H1 (cell line): ENCODE data around the gene SMU1. TPM values are rescaled to one million over a fixed set of nuclear protein-coding genes. Genes with fewer than 3 reads are reported as not detected.

Source experiments
- CTCF ChIA-PET: fragments of 300-600 bp; sonication (Branson Sonifier 250); formaldehyde crosslinking; loops from one replicate; lab custom pipeline; 2021; ENCODE audit not compliant: partially characterized antibody; lab: Charles Lee
- POLR2A ChIA-PET: fragments of 300-600 bp; sonication (Branson Sonifier 250); formaldehyde crosslinking; loops from one replicate; lab custom pipeline; 2021; ENCODE audit warnings: inconsistent platforms; ENCODE audit not compliant: partially characterized antibody; lab: Charles Lee
- DNase-seq, 2 experiments: peaks; one replicate each; pipeline versions ENCODE4 v3.0.0 to v3.0.0-alpha.2; 2010 to 2022; ENCODE audit warnings: low spot score in 2 of 2, low read depth in 1 of 2, mixed read lengths in 1 of 2
- FAIRE-seq: peaks from 2 replicates; lab custom pipeline; 2011; peaks lifted over from hg19 to GRCh38; lab: Jason Lieb, UNC
- H2AFZ ChIP-seq: 2 replicates; pipeline ENCODE4 v1.8.1; 2012; ENCODE audit warnings: low read length, inconsistent platforms
- H2AK5ac ChIP-seq: 2 replicates; pipeline ENCODE4 v1.6.1; 2013; ENCODE audit warnings: low read depth, low read length
- H2BK120ac ChIP-seq: replicated peaks from 2 replicates; pipeline ENCODE3; 2013; ENCODE audit warnings: low read depth, low read length, inconsistent platforms
- H2BK12ac ChIP-seq: 2 replicates; pipeline ENCODE4 v1.6.1; 2013; ENCODE audit warnings: low read depth, low read length
- H2BK15ac ChIP-seq: 2 replicates; pipeline ENCODE4 v1.6.1; 2013; ENCODE audit warnings: low read length
- H2BK20ac ChIP-seq: 2 replicates; pipeline ENCODE4 v1.6.1; 2013; ENCODE audit warnings: low read length
- H2BK5ac ChIP-seq: 2 replicates; pipeline ENCODE4 v1.6.1; 2013; ENCODE audit warnings: low read depth, low read length
- H3K14ac ChIP-seq: 2 replicates; pipeline ENCODE4 v1.6.1; 2013; ENCODE audit warnings: inconsistent platforms; ENCODE audit not compliant: insufficient read length
- H3K18ac ChIP-seq: 2 replicates; pipeline ENCODE4 v1.6.1; 2013; ENCODE audit warnings: low read length; ENCODE audit errors: extremely low read depth
- H3K23ac ChIP-seq: 2 replicates; pipeline ENCODE4 v1.6.1; 2013; ENCODE audit warnings: inconsistent platforms; ENCODE audit not compliant: insufficient read length
- H3K23me2 ChIP-seq: 2 replicates; pipeline ENCODE4 v1.6.1; 2013; ENCODE audit warnings: low read depth, low read length
- H3K27ac ChIP-seq: 2 replicates; pipeline ENCODE4 v1.6.1; 2011; ENCODE audit warnings: low read depth, low read length, inconsistent platforms
- H3K27me3 ChIP-seq, 4 experiments: replicated peaks in 1 of 4; 1 replicate in 1 of 4; 2 replicates in 3 of 4; pipeline versions ENCODE4 v1.6.1 to v1.8.1; 2011 to 2013; ENCODE audit warnings: low read length in 3 of 4, mild to moderate bottlenecking in 3 of 4, inconsistent platforms in 2 of 4, mixed read lengths in 2 of 4, moderate library complexity in 1 of 4; ENCODE audit not compliant: control insufficient read depth in 3 of 4, insufficient read depth in 3 of 4; ENCODE audit errors: extremely low read depth in 1 of 4
- H3K36me3 ChIP-seq, 4 experiments: 2 replicates each; pipeline versions ENCODE4 v1.6.1 to v1.8.1; 2011 to 2013; ENCODE audit warnings: mild to moderate bottlenecking in 4 of 4, low read length in 3 of 4, moderate library complexity in 2 of 4, control low read depth in 1 of 4, inconsistent platforms in 1 of 4; ENCODE audit not compliant: insufficient read depth in 4 of 4, control insufficient read depth in 2 of 4
- H3K4ac ChIP-seq: replicated peaks from 2 replicates; pipeline ENCODE3; 2013; ENCODE audit warnings: low read length, low read depth, mixed read lengths, inconsistent platforms; ENCODE audit not compliant: insufficient read length
- H3K4me1 ChIP-seq, 4 experiments: replicated peaks in 1 of 4; 1 replicate in 1 of 4; 2 replicates in 3 of 4; pipeline versions ENCODE4 v1.6.1 to v1.8.1; 2011 to 2013; ENCODE audit warnings: low read length in 3 of 4, inconsistent platforms in 2 of 4, mixed read lengths in 1 of 4; ENCODE audit not compliant: insufficient read depth in 4 of 4, control insufficient read depth in 3 of 4
- H3K4me2 ChIP-seq, 2 experiments: 2 replicates each; pipeline versions ENCODE4 v1.6.1 to v1.8.1; 2011 to 2013; ENCODE audit warnings: low read depth in 2 of 2, low read length in 2 of 2, control low read depth in 1 of 2, inconsistent platforms in 1 of 2, mild to moderate bottlenecking in 1 of 2; ENCODE audit not compliant: insufficient read depth in 1 of 2
- H3K4me3 ChIP-seq, 4 experiments: fragments of 200-600, 300-600 bp in 1 of 4; sonication (generic), shearing (Covaris generic), sonication (Bioruptor Twin) in 1 of 4; 2 replicates each; pipeline versions ENCODE4 v1.5.1 to v1.8.1; 2011 to 2016; ENCODE audit warnings: low read length in 4 of 4, low read depth in 3 of 4, control low read depth in 2 of 4, inconsistent platforms in 2 of 4, mild to moderate bottlenecking in 2 of 4, mixed read lengths in 1 of 4, moderate library complexity in 1 of 4; ENCODE audit not compliant: insufficient read depth in 2 of 4; ENCODE audit errors: extremely low read depth in 1 of 4
- H3K56ac ChIP-seq: replicated peaks from 2 replicates; pipeline ENCODE3; 2013; ENCODE audit warnings: low read depth, mild to moderate bottlenecking, mixed read lengths, low read length, inconsistent platforms; ENCODE audit not compliant: insufficient read length
- H3K79me1 ChIP-seq: 2 replicates; pipeline ENCODE4 v1.6.1; 2013; ENCODE audit warnings: low read depth, low read length, control low read depth
- H3K79me2 ChIP-seq, 2 experiments: 2 replicates each; pipeline versions ENCODE4 v1.6.1 to v1.8.1; 2012 to 2013; ENCODE audit warnings: low read length in 2 of 2, mild to moderate bottlenecking in 2 of 2, inconsistent platforms in 1 of 2; ENCODE audit not compliant: insufficient read depth in 2 of 2, control insufficient read depth in 1 of 2
- H3K9ac ChIP-seq, 4 experiments: replicated peaks in 1 of 4; 1 replicate in 1 of 4; 2 replicates in 3 of 4; pipeline versions ENCODE4 v1.6.1 to v1.8.1; 2011 to 2013; ENCODE audit warnings: low read depth in 3 of 4, low read length in 3 of 4, control low read depth in 2 of 4, mild to moderate bottlenecking in 2 of 4, moderate library complexity in 2 of 4, inconsistent platforms in 1 of 4; ENCODE audit errors: extremely low read depth in 1 of 4
- H3K9me3 ChIP-seq, 2 experiments: 2 replicates each; pipeline versions ENCODE4 v1.6.1 to v1.8.1; 2012 to 2013; ENCODE audit warnings: mild to moderate bottlenecking in 2 of 2, moderate library complexity in 2 of 2, control low read depth in 1 of 2, inconsistent platforms in 1 of 2, low read depth in 1 of 2, low read length in 1 of 2, mixed read lengths in 1 of 2; ENCODE audit not compliant: insufficient read depth in 2 of 2
- H4K20me1 ChIP-seq, 2 experiments: replicated peaks in 1 of 2; 2 replicates each; pipeline versions ENCODE3 to v1.8.1; 2011 to 2013; ENCODE audit warnings: inconsistent platforms in 2 of 2, low read length in 2 of 2, mild to moderate bottlenecking in 1 of 2; ENCODE audit not compliant: insufficient read depth in 2 of 2, control insufficient read depth in 1 of 2
- H4K5ac ChIP-seq: 2 replicates; pipeline ENCODE4 v1.6.1; 2013; ENCODE audit warnings: low read length, low read depth, mixed read lengths, inconsistent platforms; ENCODE audit not compliant: insufficient read length
- H4K8ac ChIP-seq: 2 replicates; pipeline ENCODE4 v1.8.0; 2013; ENCODE audit warnings: mild to moderate bottlenecking, moderate library complexity, low read length, inconsistent platforms; ENCODE audit not compliant: insufficient read depth; ENCODE audit errors: extremely low read depth
- H4K91ac ChIP-seq: replicated peaks from 2 replicates; pipeline ENCODE3; 2013; ENCODE audit warnings: low read length, mixed read lengths, inconsistent platforms; ENCODE audit not compliant: insufficient read length
- ASH2L ChIP-seq: fragments of 200-600, 300-600 bp; sonication (generic); IDR thresholded peaks from one replicate; pipeline ENCODE4 v1.7.1; 2017; ENCODE audit warnings: low read length
- GTF2F1 ChIP-seq: IDR thresholded peaks from 2 replicates; pipeline ENCODE4 v1.6.1; 2012; ENCODE audit warnings: low read depth, low read length, improper control_type of control experiment, borderline replicate concordance
- PHF8 ChIP-seq: fragments of 200-600 bp; sonication (generic); conservative IDR thresholded peaks from 2 replicates; pipeline ENCODE4 v1.7.1; 2012; ENCODE audit warnings: low read depth, mild to moderate bottlenecking, inconsistent platforms, low read length, moderate library complexity
- RFX5 ChIP-seq: IDR thresholded peaks from 2 replicates; pipeline ENCODE4 v1.6.1; 2011; ENCODE audit warnings: low read depth, low read length, improper control_type of control experiment, borderline replicate concordance
- SIN3A ChIP-seq, 2 experiments: IDR thresholded peaks in 1 of 2; conservative IDR thresholded peaks in 1 of 2; 2 replicates each; pipeline ENCODE4 v1.6.1; 2011 to 2012; ENCODE audit warnings: low read length in 2 of 2, improper control_type of control experiment in 1 of 2, low read depth in 1 of 2, mild to moderate bottlenecking in 1 of 2
- SRF ChIP-seq: IDR thresholded peaks from 2 replicates; pipeline ENCODE4 v1.6.1; 2011; ENCODE audit warnings: mild to moderate bottlenecking, low read depth, low read length, moderate library complexity
- WGBS, 2 experiments: shearing (Covaris generic) in 1 of 2; methylation state at CpG; one replicate each; pipeline versions ENCODE4 v1.1.6 to v1.1.7; 2013 to 2015; ENCODE audit warnings: low lambda C conversion rate in 2 of 2, mixed read lengths in 2 of 2, inconsistent platforms in 1 of 2, low coverage in 1 of 2, missing lambda C conversion rate in 1 of 2; ENCODE audit not compliant: insufficient replicate concordance in 2 of 2, insufficient coverage in 1 of 2, insufficient read length in 1 of 2; ENCODE audit errors: extremely low coverage in 1 of 2, missing lambda C conversion rate in 1 of 2; 5-methylcytosine and 5-hydroxymethylcytosine counted together
- polyA plus RNA-seq, 7 experiments: library from polyadenylated mRNA; depleted of rRNA in 3 of 7; stranded (reverse) in 5 of 7; unstranded in 2 of 7; fragments of >200 nt in 5 of 7; fragments of 200-250 nt in 2 of 7; gene quantifications; 1 replicate in 5 of 7; 2 replicates in 1 of 7; 4 replicates in 1 of 7; pipeline versions ENCODE4 v1.2.1 to v1.2.3, GENCODE V29; 2011 to 2013; ENCODE audit warnings: missing spikeins in 2 of 7, mixed read lengths in 2 of 7
- total RNA-seq: library from RNA; stranded (reverse); fragmentation: NEBNext Ultra II Directional; extraction: Animal tissue kit (Norgen Biotek cat#: 25700); gene quantifications from 2 replicates; pipeline ENCODE4 v1.2.1, GENCODE V29; 2021

Gene SMU1
- total and polyA plus RNA-seq, 2 of the 8 experiments (the other 6 are each of a cell fraction or from before 2014, with no cell fraction given) = 8.4 to 26.0 TPM

DNA sequence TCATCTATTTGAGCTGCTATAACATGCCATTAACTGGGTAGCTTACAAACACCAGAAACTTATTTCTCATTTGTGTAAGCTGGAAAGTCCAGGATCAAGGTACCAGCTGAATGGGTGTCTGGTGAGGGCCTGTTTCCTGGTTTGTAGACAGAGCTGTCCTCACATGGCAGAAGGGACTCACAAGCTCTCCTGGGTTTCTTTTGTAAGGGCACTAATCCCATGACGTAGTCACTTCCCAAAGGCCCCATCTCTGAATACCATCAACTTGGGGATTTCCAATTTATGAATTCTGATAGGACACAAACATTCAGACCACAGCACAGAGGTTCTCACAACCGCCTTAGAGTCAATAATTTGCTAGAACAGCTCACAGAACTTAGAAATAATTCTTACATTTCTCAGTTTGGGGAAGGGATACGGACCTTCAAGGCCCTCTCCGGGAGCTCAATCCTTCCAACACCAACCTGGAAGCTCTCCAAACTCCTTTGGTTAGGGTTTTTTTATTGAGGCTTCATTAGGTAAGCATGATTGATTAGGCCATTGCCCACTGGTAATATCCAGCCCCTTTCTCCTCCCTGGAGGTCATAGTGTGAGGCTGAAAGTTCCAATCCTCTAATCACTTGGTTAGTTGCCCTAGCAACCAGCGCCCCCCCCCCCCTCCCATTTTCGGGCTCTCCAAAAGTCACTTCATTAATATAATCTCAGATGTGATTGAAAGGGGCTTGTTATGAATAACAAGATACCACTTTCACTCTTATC lies 59.0 kb downstream of the SMU1 start:
- Histone ChIP-seq H3K56ac (no peak overlapping the region), H2BK15ac (no peak overlapping the region), H3K4me1 (peaks cover 4 to 16% (median 12%) of the 10 kb centered on the region in 4 experiments; a peak in 5 of 7 replicates), H3K79me2 (peaks cover 0 to 43% of the 10 kb centered on the region in 2 experiments; a peak in 2 of 4 replicates), H4K91ac (no peak overlapping the region), H4K5ac (no peak overlapping the region), H3K9me3 (no peaks in the 10 kb centered on the region), H3K23me2 (no peaks in the 10 kb centered on the region), H2BK20ac (no peak overlapping the region), H3K4me2 (no peak overlapping the region), H4K20me1 (peaks cover 0 to 7% of the 10 kb centered on the region in 2 experiments), H2BK120ac (no peak overlapping the region), H3K27me3 (no peaks in the 10 kb centered on the region), H2BK12ac (no peak overlapping the region), H3K27ac (no peak overlapping the region), H3K36me3 (peaks cover 0 to 12% (median 1%) of the 10 kb centered on the region in 4 experiments; a peak in 3 of 8 replicates), H3K18ac (no peak overlapping the region), H4K8ac (no peak overlapping the region), H3K14ac (no peak overlapping the region), H2BK5ac (no peak overlapping the region), H2AFZ (no peak overlapping the region), H3K9ac (no peak overlapping the region), H3K4me3 (no peak overlapping the region), H3K4ac (no peak overlapping the region), H3K23ac (no peak overlapping the region), H2AK5ac (no peak overlapping the region), H3K79me1 (no peaks in the 10 kb centered on the region)
- DNase-seq (no peak), FAIRE-seq (no peak)
- WGBS, 2 experiments = 96% methylated on average over 4 of the region's 6 CpGs; no CpG with 5 or more reads in 1 of the 2 experiments
- CTCF ChIA-PET = no interaction called here
- POLR2A ChIA-PET = interaction anchor here (0.8 to 9.0 kb wide), 6 partner anchors 8 to 273 kb away, joined by 3 to 160 read pairs (median 4); partner anchors contain the start of genes DNAJA1 and NFX1
- no peak for TF ChIP-seq SRF
- no peak for TF ChIP-seq ASH2L
- TF ChIP-seq PHF8 = no peak
- no peak for TF ChIP-seq RFX5
- no peak for TF ChIP-seq GTF2F1
- no peak for TF ChIP-seq SIN3A (conservative IDR thresholded peaks at IDR 0.05 in 1 of 2, IDR thresholded peaks at IDR 0.05 in 1 of 2; ENCODE audit: low read depth in 1 of 2, low read length in 2 of 2)
